Naive thymus-derived CD4-positive, alpha-beta T cell (primary cell): ENCODE data around the gene DSE. TPM values are rescaled to one million over a fixed set of nuclear protein-coding genes. Genes with fewer than 3 reads are reported as not detected.
"Not testable (repeated sequence)": the region's sequence is repeated elsewhere in the genome, so short reads cannot be mapped to it uniquely, and the experiment has no call there.

Source experiments
- ATAC-seq: fragments of 150-1000 bp; cut with Tn5 transposase; 2 replicates; pipeline ENCODE4 v1.10.0; 2021; ENCODE audit warnings: mild to moderate bottlenecking, moderate library complexity
- CTCF ChIA-PET: fragments of 350-600 bp; sonication (Branson Sonifier 250); formaldehyde crosslinking; loops from one replicate; lab custom pipeline; 2021; ENCODE audit warnings: antibody characterized with exemption; lab: Charles Lee
- POLR2A ChIA-PET: fragments of 350-600 bp; sonication (Branson Sonifier 250); formaldehyde crosslinking; loops from one replicate; lab custom pipeline; 2021; ENCODE audit warnings: antibody characterized with exemption, inconsistent platforms; lab: Charles Lee
- DNase-seq, 9 donors: peaks; one replicate each; pipeline versions ENCODE4 v3.0.0 to v3.0.0-alpha.2; 2020 to 2022; ENCODE audit warnings: mixed read lengths in 1 of 9
- H3K27ac ChIP-seq: one replicate; pipeline ENCODE4 v1.7.0; 2013; ENCODE audit warnings: mild to moderate bottlenecking, low read depth, low read length, moderate library complexity
- H3K27me3 ChIP-seq, 2 donors: one replicate each; pipeline ENCODE4 v1.7.0; 2013; ENCODE audit warnings: low read length in 2 of 2, mild to moderate bottlenecking in 2 of 2, moderate library complexity in 2 of 2; ENCODE audit not compliant: control insufficient read depth in 2 of 2, insufficient read depth in 2 of 2
- H3K36me3 ChIP-seq, 3 experiments: 1 replicate in 2 of 3; 2 replicates in 1 of 3; pipeline ENCODE4 v1.7.0; 2013; ENCODE audit warnings: low read length in 3 of 3, mild to moderate bottlenecking in 3 of 3, moderate library complexity in 1 of 3; ENCODE audit not compliant: insufficient read depth in 3 of 3, control insufficient read depth in 2 of 3
- H3K4me1 ChIP-seq, 2 donors: one replicate each; pipeline ENCODE4 v1.7.0; 2013; ENCODE audit warnings: low read length in 2 of 2, mild to moderate bottlenecking in 2 of 2, moderate library complexity in 1 of 2; ENCODE audit not compliant: control insufficient read depth in 2 of 2, insufficient read depth in 2 of 2
- H3K4me3 ChIP-seq: 2 replicates; pipeline ENCODE4 v1.7.0; 2013; ENCODE audit warnings: mild to moderate bottlenecking, low read length
- H3K9me3 ChIP-seq, 3 experiments: 1 replicate in 2 of 3; 2 replicates in 1 of 3; pipeline ENCODE4 v1.7.0; 2013; ENCODE audit warnings: low read length in 3 of 3; ENCODE audit not compliant: control insufficient read depth in 2 of 3
- H3K27ac Mint-ChIP-seq, 9 donors: one replicate each; pipeline ENCODE4 v1.8.0; 2020 to 2022; ENCODE audit warnings: mixed read lengths in 9 of 9, mild to moderate bottlenecking in 8 of 9, moderate library complexity in 5 of 9, inconsistent platforms in 2 of 9
- H3K27me3 Mint-ChIP-seq, 5 donors: one replicate each; pipeline ENCODE4 v1.8.0; 2021 to 2022; ENCODE audit warnings: mixed read lengths in 5 of 5, mild to moderate bottlenecking in 1 of 5
- H3K36me3 Mint-ChIP-seq, 5 donors: one replicate each; pipeline ENCODE4 v1.8.0; 2020 to 2022; ENCODE audit warnings: mixed read lengths in 5 of 5, mild to moderate bottlenecking in 3 of 5, inconsistent platforms in 1 of 5
- H3K4me1 Mint-ChIP-seq, 7 donors: one replicate each; pipeline ENCODE4 v1.8.0; 2020 to 2022; ENCODE audit warnings: mixed read lengths in 7 of 7, mild to moderate bottlenecking in 3 of 7, inconsistent platforms in 1 of 7
- H3K4me3 Mint-ChIP-seq, 10 donors: one replicate each; pipeline ENCODE4 v1.8.0; 2020 to 2022; ENCODE audit warnings: mild to moderate bottlenecking in 10 of 10, mixed read lengths in 10 of 10, moderate library complexity in 6 of 10, inconsistent platforms in 2 of 10
- H3K9me3 Mint-ChIP-seq, 11 donors: one replicate each; pipeline ENCODE4 v1.8.0; 2020 to 2022; ENCODE audit warnings: mixed read lengths in 11 of 11, mild to moderate bottlenecking in 4 of 11, inconsistent platforms in 1 of 11, moderate library complexity in 1 of 11
- intact Hi-C, 2 donors: fragments of 100-400 bp; cut with micrococcal nuclease; formaldehyde crosslinking; loops; one replicate each; pipeline ENCODE4 v1.15.1; 2023
- polyA plus RNA-seq, 2 donors: library from polyadenylated mRNA; unstranded; fragments of 300-500 nt; fragmentation: Illumina TruSeq; gene quantifications; one replicate each; pipeline ENCODE4 v1.2.3, GENCODE V29; 2021
- total RNA-seq, 6 experiments: library from RNA in 5 of 6; stranded (reverse) in 5 of 6; gene quantifications; 1 replicate in 5 of 6; 2 replicates in 1 of 6; pipeline ENCODE4 v1.2.3 and lab custom pipeline; 2021 to 2026

Gene DSE
- total and polyA plus RNA-seq, 7 experiments from 2014 or later = 3.2 to 23.0 (median 7.2) TPM

DNA sequence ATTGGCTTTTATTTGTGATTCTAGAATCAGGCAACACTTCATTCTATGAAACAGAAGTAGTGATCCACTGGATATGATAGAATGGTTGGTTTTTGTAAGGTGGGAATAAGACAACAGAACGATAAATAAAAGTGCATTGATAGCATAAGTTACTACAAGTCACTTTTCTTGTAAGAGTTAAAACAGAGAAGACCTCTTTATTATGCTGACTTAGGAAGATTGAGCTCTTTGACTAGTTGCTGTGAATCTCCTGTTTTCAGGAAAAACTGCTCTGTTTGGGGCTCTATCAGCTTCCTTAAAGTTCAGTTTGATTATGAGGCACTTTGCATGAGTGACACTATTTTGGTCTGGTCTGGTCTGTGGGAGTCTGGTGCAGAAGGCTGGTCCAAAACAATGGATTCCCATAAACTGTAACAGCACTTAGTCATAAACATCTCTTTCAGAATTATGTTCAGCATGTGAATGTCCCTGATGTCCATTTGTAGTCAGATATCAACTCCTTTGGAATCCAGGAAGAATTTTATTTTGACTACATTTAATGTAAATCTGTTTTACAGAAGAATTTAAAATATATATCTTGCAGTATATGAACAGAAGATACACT lies 35.0 kb upstream of the DSE start:
- POLR2A ChIA-PET = no interaction called here
- Mint-ChIP-seq H3K9me3 (peaks cover 0 to 26% (median 5%) of the 10 kb centered on the region in 11 donors), H3K4me3 (no peak overlapping the region), H3K27ac (no peak overlapping the region), H3K36me3 (peaks cover 0 to 15% (median 7%) of the 10 kb centered on the region in 5 donors), H3K27me3 (peaks cover 0 to 4% (median 0%) of the 10 kb centered on the region in 5 donors), H3K4me1 (no peaks in the 10 kb centered on the region)
- ATAC-seq (no peak), DNase-seq (no peak)
- Histone ChIP-seq H3K9me3 (no peaks in the 10 kb centered on the region), H3K27me3 (no peaks in the 10 kb centered on the region), H3K27ac (no peak overlapping the region), H3K4me1 (no peaks in the 10 kb centered on the region), H3K36me3 (no peaks in the 10 kb centered on the region), H3K4me3 (no peak overlapping the region)
- intact Hi-C loops = no loop called here
- CTCF ChIA-PET = no interaction called here

GRCh38 chr6:116338943-116339342 lies 31.8 kb upstream of the DSE start:
- Histone ChIP-seq H3K27ac (no peak overlapping the region), H3K4me3 (no peak overlapping the region), H3K27me3 (no peaks in the 10 kb centered on the region), H3K4me1 (no peaks in the 10 kb centered on the region), H3K36me3 (no peaks in the 10 kb centered on the region), H3K9me3 (no peaks in the 10 kb centered on the region)
- POLR2A ChIA-PET = no interaction called here
- ATAC-seq (no peak), DNase-seq (no peak)
- peaks cover 0 to 19% (median 8%) of the 10 kb centered on the region in 5 donors for H3K36me3 Mint-ChIP-seq
- no peak overlapping the region for H3K27ac Mint-ChIP-seq
- H3K4me3 Mint-ChIP-seq = no peak overlapping the region
- no peaks in the 10 kb centered on the region for H3K4me1 Mint-ChIP-seq
- H3K27me3 Mint-ChIP-seq = peaks cover 0 to under 1% (median 0%) of the 10 kb centered on the region in 5 donors
- CTCF ChIA-PET = no interaction called here
- intact Hi-C loops = no loop called here
- H3K9me3 Mint-ChIP-seq = peaks cover 0 to 38% (median 5%) of the 10 kb centered on the region in 11 donors

GRCh38 chr6:116340625-116341024 lies 30.1 kb upstream of the DSE start:
- POLR2A ChIA-PET, H3K4me3 ChIP-seq, ATAC-seq, H3K9me3 ChIP-seq, H3K4me1 Mint-ChIP-seq, H3K4me1 ChIP-seq, H3K27me3 ChIP-seq, H3K27ac Mint-ChIP-seq, H3K27ac ChIP-seq, H3K4me3 Mint-ChIP-seq, CTCF ChIA-PET, H3K27me3 Mint-ChIP-seq, DNase-seq, H3K36me3 ChIP-seq, intact Hi-C loops: not testable (repeated sequence)
- peaks cover 0 to 17% (median 12%) of the 10 kb centered on the region in 5 donors for H3K36me3 Mint-ChIP-seq
- H3K9me3 Mint-ChIP-seq = peaks cover 0 to 33% (median 7%) of the 10 kb centered on the region in 11 donors

DNA sequence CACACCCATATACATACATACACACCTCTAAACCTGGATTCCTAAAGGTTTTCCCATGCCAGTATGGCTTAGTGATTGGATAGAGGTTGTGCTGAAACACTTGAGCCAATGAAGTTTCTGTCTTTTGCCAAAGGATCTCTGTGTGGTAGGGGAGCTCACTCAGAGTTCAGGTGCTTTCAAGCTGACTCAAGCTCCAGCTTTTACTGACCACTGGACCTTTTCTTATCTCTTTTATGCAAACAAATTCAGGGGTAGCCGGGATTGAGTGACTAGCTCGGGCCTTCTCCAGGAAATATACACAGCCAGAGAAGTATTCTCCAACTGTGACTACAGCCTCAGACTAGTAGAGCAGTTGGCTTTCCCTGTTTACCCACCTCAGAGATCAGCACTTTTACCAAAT lies 21.5 kb upstream of the DSE start:
- Mint-ChIP-seq H3K36me3 (peaks cover 0 to 7% (median 0%) of the 10 kb centered on the region in 5 donors), H3K9me3 (peaks cover 0 to 19% (median 6%) of the 10 kb centered on the region in 11 donors), H3K4me1 (peaks cover 0 to 2% (median 0%) of the 10 kb centered on the region in 7 donors), H3K27me3 (peaks cover 0 to 10% (median 0%) of the 10 kb centered on the region in 5 donors), H3K4me3 (no peak overlapping the region), H3K27ac (no peak overlapping the region)
- H3K4me3 ChIP-seq = no peak overlapping the region
- ChIA-PET POLR2A (no interaction called here), CTCF (no interaction called here)
- intact Hi-C loops = no loop called here
- H3K27me3 ChIP-seq = no peaks in the 10 kb centered on the region
- H3K4me1 ChIP-seq = no peaks in the 10 kb centered on the region
- H3K36me3 ChIP-seq = no peaks in the 10 kb centered on the region
- ATAC-seq (no peak), DNase-seq (no peak)
- H3K9me3 ChIP-seq = no peaks in the 10 kb centered on the region
- H3K27ac ChIP-seq = no peak overlapping the region

- CTCF ChIA-PET = no interaction called here
- Mint-ChIP-seq H3K36me3 (peaks cover 0 to 3% (median 0%) of the 10 kb centered on the region in 5 donors), H3K4me3 (no peak overlapping the region), H3K27me3 (peaks cover 0 to 6% (median 0%) of the 10 kb centered on the region in 5 donors), H3K9me3 (peaks cover 0 to 16% (median 4%) of the 10 kb centered on the region in 11 donors), H3K4me1 (peaks cover 0 to 5% (median 0%) of the 10 kb centered on the region in 7 donors), H3K27ac (no peak overlapping the region)
- Histone ChIP-seq H3K9me3 (no peaks in the 10 kb centered on the region), H3K4me3 (no peak overlapping the region), H3K36me3 (no peaks in the 10 kb centered on the region), H3K27me3 (no peaks in the 10 kb centered on the region), H3K4me1 (no peaks in the 10 kb centered on the region), H3K27ac (no peak overlapping the region)
- POLR2A ChIA-PET = no interaction called here
- ATAC-seq (no peak), DNase-seq (no peak)
- intact Hi-C loops = no loop called here
Observed at GRCh38 chr6:116351101-116351500, 19.6 kb upstream of the DSE start.

DNA sequence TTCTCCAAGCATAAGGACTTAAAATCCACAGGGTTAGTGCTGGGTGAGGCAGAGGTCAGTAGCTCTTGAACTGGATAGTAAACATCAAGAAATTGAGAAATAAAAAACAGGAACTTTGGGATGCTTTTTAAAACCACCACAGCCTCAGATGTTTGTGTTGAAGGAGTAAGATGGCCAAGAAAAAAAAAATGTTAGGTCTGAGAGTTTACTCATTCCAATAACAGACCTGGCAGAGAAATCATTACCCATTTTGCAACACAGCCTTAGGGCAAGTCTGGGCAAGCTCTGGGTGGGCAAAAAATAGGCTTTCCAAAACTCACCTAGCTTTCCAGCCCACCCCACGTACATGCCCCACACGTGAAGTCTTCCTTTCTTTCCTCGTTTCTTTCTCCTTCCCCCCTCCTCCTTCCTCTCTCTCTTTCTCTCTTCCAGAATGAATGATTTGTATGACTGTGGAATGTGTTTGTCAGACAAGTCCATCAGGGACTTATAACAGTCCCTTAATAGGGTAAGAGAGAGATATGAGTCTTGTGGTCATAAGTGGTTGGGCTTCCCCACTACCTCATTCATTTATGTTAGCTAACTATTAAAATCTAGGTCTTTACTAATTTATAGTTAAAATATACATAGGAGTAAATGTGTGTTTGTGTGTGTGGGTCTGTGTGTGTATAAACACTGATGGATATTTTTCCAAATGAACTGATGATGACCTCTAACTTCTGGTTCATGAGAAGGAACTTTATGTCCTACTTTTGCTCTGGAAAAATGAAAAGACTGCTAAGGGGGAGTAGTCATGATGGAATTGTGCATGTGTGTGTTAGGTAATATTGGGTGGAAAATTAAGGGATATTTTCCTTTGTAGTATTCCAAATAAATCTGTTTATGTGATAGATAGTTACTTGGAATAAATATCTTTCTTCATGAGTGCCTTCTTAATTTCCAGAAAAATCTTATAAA lies 18.0 kb upstream of the DSE start:
- ChIA-PET CTCF (no interaction called here), POLR2A (no interaction called here)
- Histone ChIP-seq H3K4me3 (no peak overlapping the region), H3K9me3 (no peaks in the 10 kb centered on the region), H3K4me1 (no peaks in the 10 kb centered on the region), H3K27ac (no peak overlapping the region), H3K27me3 (no peaks in the 10 kb centered on the region), H3K36me3 (no peaks in the 10 kb centered on the region)
- H3K27ac Mint-ChIP-seq = no peak overlapping the region
- no peak overlapping the region for H3K4me3 Mint-ChIP-seq
- H3K4me1 Mint-ChIP-seq = peaks cover 0 to 5% (median 0%) of the 10 kb centered on the region in 7 donors
- no peak for ATAC-seq
- intact Hi-C loops = no loop called here
- H3K27me3 Mint-ChIP-seq = peaks cover 0 to 5% (median 0%) of the 10 kb centered on the region in 5 donors
- peaks cover 0 to 5% (median 0%) of the 10 kb centered on the region in 11 donors for H3K9me3 Mint-ChIP-seq
- H3K36me3 Mint-ChIP-seq = peaks cover 0 to 3% (median 0%) of the 10 kb centered on the region in 5 donors
- DNase-seq = no peak
